Esophagus squamous epithelium (tissue), 4 donors: ENCODE results near the gene DNAJC2. TPM values are rescaled to one million over a fixed set of nuclear protein-coding genes. Genes with fewer than 3 reads are reported as not detected.

Experiments used
- small RNA-seq, 4 donors: library from RNA; depleted of rRNA; stranded (forward); fragments of <200 nt; gene quantifications; one replicate each; pipeline ENCODE3, GENCODE V24; 2016
- total RNA-seq, 4 donors: library from RNA; depleted of rRNA; stranded (reverse); fragments of >200 nt; gene quantifications; one replicate each; pipeline ENCODE4 v1.1.0, GENCODE V29; 2016

The DNAJC2 gene
- total RNA-seq, 4 donors from 2014 or later, result 10.9 to 26.1 (median 17.7) TPM

Small RNAs within 50 kb of the gene (small RNA-seq; reads per million reads assigned to genes)
- gene RPS29P16, result 0 reads per million in 4 donors

Other genes with a start within 250 kb of the DNAJC2 start
- gene NAPEPLD, start 195.7 kb downstream of the DNAJC2 start, total RNA-seq, result 1 to 10 TPM; 1.5 to 8.4 (median 4.7) TPM
- gene PMPCB, start 47.3 kb downstream of the DNAJC2 start, total RNA-seq, result 10 to 100 TPM; 34.7 to 65.0 (median 46.3) TPM
- 100 to 1,000 TPM in 3 of 4 donors, 10 to 100 TPM in 1; 65.9 to 128 (median 105) TPM for gene PSMC2, start 2.9 kb upstream of the DNAJC2 start, total RNA-seq
- under 1 TPM in 1 of 4 donors, not detected in 3; 0.19 TPM for gene SLC26A5, start 101.4 kb upstream of the DNAJC2 start, total RNA-seq